PC-3 (cell line): ENCODE results near the gene CFAP20DC. TPM values are rescaled to one million over a fixed set of nuclear protein-coding genes. Genes with fewer than 3 reads are reported as not detected.

Source experiments
- ATAC-seq: fragments of 200-7000 bp; cut with Tn5 transposase; 2 replicates; pipeline ENCODE4 v1.9.1; 2020; ENCODE audit warnings: mild to moderate bottlenecking, moderate library complexity
- BruUV-seq: library from RNA; stranded (reverse); fragments of 400-500 nt; replicated peaks from 2 replicates; lab custom pipeline; 2021; lab: Mats Ljungman, UMichigan
- CTCF ChIA-PET: fragments of 300-600 bp; sonication (Branson Sonifier 250); formaldehyde crosslinking; loops from one replicate; lab custom pipeline; 2022; ENCODE audit warnings: antibody characterized with exemption; lab: Charles Lee
- POLR2A ChIA-PET: fragments of 300-600 bp; sonication (Branson Sonifier 250); formaldehyde crosslinking; loops from one replicate; lab custom pipeline; 2022; ENCODE audit warnings: antibody characterized with exemption; ENCODE audit not compliant: unreplicated experiment; lab: Charles Lee
- DNase-seq: peaks from one replicate; pipeline ENCODE4 v3.0.0-alpha.2; 2015
- H2AFZ ChIP-seq: fragments of 300-600 bp; sonication (generic); 2 replicates; pipeline ENCODE4 v1.6.0; 2016; ENCODE audit warnings: antibody characterized with exemption, low read length
- H3F3A ChIP-seq: fragments of 300-600 bp; sonication (generic); one replicate; pipeline ENCODE4 v1.6.0; 2017; ENCODE audit warnings: antibody characterized with exemption, low read length, control low read depth, mild to moderate bottlenecking; ENCODE audit not compliant: unreplicated experiment
- H3K27ac ChIP-seq: fragments of 300-600 bp; sonication (generic); 2 replicates; pipeline ENCODE4 v1.5.1; 2016; ENCODE audit warnings: mild to moderate bottlenecking, low read length
- H3K27me3 ChIP-seq: fragments of 300-600 bp; sonication (generic); 2 replicates; pipeline ENCODE4 v1.6.1; 2016; ENCODE audit warnings: low read length, mixed read lengths
- H3K36me3 ChIP-seq: fragments of 300-600 bp; sonication (generic); 2 replicates; pipeline ENCODE4 v1.6.1; 2016; ENCODE audit warnings: low read depth, mixed run types, low read length, mixed read lengths
- H3K4me1 ChIP-seq: fragments of 300-600 bp; sonication (generic); 2 replicates; pipeline ENCODE4 v1.5.1; 2016; ENCODE audit warnings: low read length; ENCODE audit not compliant: insufficient read depth
- H3K4me2 ChIP-seq: fragments of 300-600 bp; sonication (generic); 2 replicates; pipeline ENCODE4 v1.6.0; 2016; ENCODE audit warnings: low read length
- H3K4me3 ChIP-seq: fragments of 300-600 bp; sonication (generic); 2 replicates; pipeline ENCODE4 v1.5.1; 2016; ENCODE audit warnings: mild to moderate bottlenecking, low read length, mixed read lengths
- H3K79me2 ChIP-seq: fragments of 300-600 bp; sonication (generic); 2 replicates; pipeline ENCODE4 v1.6.1; 2017; ENCODE audit warnings: low read length, mixed read lengths
- H3K9ac ChIP-seq: fragments of 300-600 bp; sonication (generic); 2 replicates; pipeline ENCODE4 v1.6.0; 2016; ENCODE audit warnings: mild to moderate bottlenecking, low read length
- H3K9me2 ChIP-seq: fragments of 300-600 bp; sonication (generic); replicated peaks from 2 replicates; pipeline ENCODE4 v1.6.1; 2016; ENCODE audit warnings: mixed run types, low read length, mixed read lengths
- H3K9me3 ChIP-seq: fragments of 300-600 bp; sonication (generic); 2 replicates; pipeline ENCODE4 v1.6.1; 2016; ENCODE audit warnings: low read length, mixed read lengths
- H4K20me1 ChIP-seq: fragments of 300-600 bp; sonication (generic); 2 replicates; pipeline ENCODE4 v1.6.1; 2016; ENCODE audit warnings: low read length, mixed read lengths
- CTCF ChIP-seq: fragments of 300-600 bp; sonication (generic); conservative IDR thresholded peaks from 2 replicates; pipeline ENCODE4 v1.5.1; 2017; ENCODE audit warnings: antibody characterized with exemption, low read depth, mild to moderate bottlenecking, low read length
- EZH2 ChIP-seq: fragments of 300-600 bp; sonication (generic); IDR thresholded peaks from one replicate; pipeline ENCODE4 v1.6.1; 2017; ENCODE audit warnings: antibody characterized with exemption, mild to moderate bottlenecking, low read length; ENCODE audit not compliant: unreplicated experiment
- EZH2phosphoT487 ChIP-seq: fragments of 300-600 bp; sonication (generic); IDR thresholded peaks from 2 replicates; pipeline ENCODE4 v1.6.1; 2018; ENCODE audit warnings: mild to moderate bottlenecking, antibody characterized with exemption, low read length, borderline replicate concordance
- intact Hi-C: fragments of 100-400 bp; cut with micrococcal nuclease; formaldehyde crosslinking; loops from 2 replicates; pipeline ENCODE4 v1.9.0; 2023
- total RNA-seq: library from RNA; depleted of rRNA; stranded (reverse); fragments of >200 nt; gene quantifications from 2 replicates; pipeline ENCODE4 v1.2.3, GENCODE V29; 2014

CFAP20DC gene
- total RNA-seq, 1 experiment from 2014 or later: 15.4 TPM

GRCh38 chr3:58840949-58841348, 208.9 kb downstream of the CFAP20DC start:
- Histone ChIP-seq H3K9me2 (no peaks in the 10 kb centered on the region), H3K9me3 (no peaks in the 10 kb centered on the region), H3K27ac (no peak overlapping the region), H3K4me2 (no peak overlapping the region), H3K27me3 (no peaks in the 10 kb centered on the region), H3K36me3 (no peaks in the 10 kb centered on the region), H3F3A (no peaks in the 10 kb centered on the region), H4K20me1 (no peaks in the 10 kb centered on the region), H3K4me1 (no peaks in the 10 kb centered on the region), H3K79me2 (no peaks in the 10 kb centered on the region), H3K9ac (no peak overlapping the region), H3K4me3 (no peak overlapping the region), H2AFZ (no peak overlapping the region)
- no TSS peak for BruUV-seq
- TF ChIP-seq EZH2 (no peak), EZH2phosphoT487 (no peak), CTCF (no peak)
- ATAC-seq (no peak), DNase-seq (no peak)
- intact Hi-C loops: no loop called here
- ChIA-PET CTCF (no interaction called here), POLR2A (no interaction called here)

DNA sequence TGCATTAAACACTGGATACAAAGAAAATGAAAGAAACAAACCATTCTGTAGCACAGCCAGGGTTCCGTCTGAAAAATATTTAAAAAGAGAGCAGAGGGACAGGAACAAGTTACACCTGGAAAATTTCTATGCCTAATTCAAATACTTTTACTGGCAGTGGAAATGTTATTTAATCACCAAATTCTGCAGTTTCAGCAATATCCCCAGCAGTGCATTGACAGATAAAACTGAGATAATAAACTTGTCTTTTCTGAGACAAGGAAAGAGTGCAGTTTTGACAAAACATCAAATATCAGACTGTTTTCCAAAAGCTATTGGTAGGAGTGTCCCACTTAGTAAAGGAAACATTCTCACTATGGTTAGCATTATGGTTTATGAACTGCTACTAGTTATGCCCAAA, 209.9 kb downstream of the CFAP20DC start:
- intact Hi-C loops: no loop called here
- ChIA-PET CTCF (no interaction called here), POLR2A (interaction anchor here (0.5 kb wide), 1 partner anchor 1619 kb away, joined by 5 read pairs; no protein-coding TSS in a partner anchor)
- H3K9ac ChIP-seq: no peak overlapping the region
- no peaks in the 10 kb centered on the region for H3K36me3 ChIP-seq
- no peak for ATAC-seq
- H3K4me3 ChIP-seq: no peak overlapping the region
- H3K4me1 ChIP-seq: no peaks in the 10 kb centered on the region
- no peaks in the 10 kb centered on the region for H3F3A ChIP-seq
- no peak overlapping the region for H3K27ac ChIP-seq
- no TSS peak for BruUV-seq
- no peaks in the 10 kb centered on the region for H3K79me2 ChIP-seq
- no peak overlapping the region for H3K4me2 ChIP-seq
- no peaks in the 10 kb centered on the region for H3K9me3 ChIP-seq
- no peaks in the 10 kb centered on the region for H3K27me3 ChIP-seq
- no peaks in the 10 kb centered on the region for H3K9me2 ChIP-seq
- no peak for TF ChIP-seq EZH2
- no peaks in the 10 kb centered on the region for H4K20me1 ChIP-seq
- DNase-seq: no peak
- H2AFZ ChIP-seq: no peak overlapping the region

GRCh38 chr3:58839187-58839586, 210.6 kb downstream of the CFAP20DC start:
- Histone ChIP-seq H3K9me3 (no peaks in the 10 kb centered on the region), H3K27me3 (no peaks in the 10 kb centered on the region), H4K20me1 (no peaks in the 10 kb centered on the region), H3K9ac (no peak overlapping the region), H3K9me2 (no peaks in the 10 kb centered on the region), H3K4me2 (no peak overlapping the region), H3K36me3 (no peaks in the 10 kb centered on the region), H3K4me3 (no peak overlapping the region), H3F3A (no peaks in the 10 kb centered on the region), H2AFZ (no peak overlapping the region), H3K27ac (no peak overlapping the region), H3K79me2 (no peaks in the 10 kb centered on the region), H3K4me1 (no peaks in the 10 kb centered on the region)
- BruUV-seq: no TSS peak
- DNase-seq (no peak), ATAC-seq (no peak)
- ChIA-PET POLR2A (no interaction called here), CTCF (no interaction called here)
- intact Hi-C loops: no loop called here
- TF ChIP-seq EZH2phosphoT487 (no peak), CTCF (no peak), EZH2 (no peak)
